Dendritic cell treated with granulocyte-macrophage colony-stimulating factor and Interleukin-4, amounts not matched to agents 40 ng/mL and 50 ng/mL, for 4 days (primary cell): ENCODE data around the gene LNP1.

Experiments used
- H3K27ac Mint-ChIP-seq: one replicate; pipeline ENCODE4 v1.8.0; 2022; ENCODE audit warnings: mild to moderate bottlenecking, mixed read lengths
- H3K27me3 Mint-ChIP-seq: one replicate; pipeline ENCODE4 v1.8.0; 2022; ENCODE audit warnings: mild to moderate bottlenecking, mixed read lengths
- H3K36me3 Mint-ChIP-seq: one replicate; pipeline ENCODE4 v1.8.0; 2022; ENCODE audit warnings: low read depth, mixed read lengths
- H3K4me1 Mint-ChIP-seq: one replicate; pipeline ENCODE4 v1.8.0; 2022; ENCODE audit warnings: low read depth, mixed read lengths
- H3K4me3 Mint-ChIP-seq: one replicate; pipeline ENCODE4 v1.8.0; 2022; ENCODE audit warnings: mild to moderate bottlenecking, moderate library complexity, mixed read lengths
- H3K9me3 Mint-ChIP-seq: one replicate; pipeline ENCODE4 v1.8.0; 2022; ENCODE audit warnings: mixed read lengths
- intact Hi-C: fragments of 100-400 bp; cut with micrococcal nuclease; formaldehyde crosslinking; loops from one replicate; pipeline ENCODE4 v1.15.0; 2022

Gene LNP1

DNA sequence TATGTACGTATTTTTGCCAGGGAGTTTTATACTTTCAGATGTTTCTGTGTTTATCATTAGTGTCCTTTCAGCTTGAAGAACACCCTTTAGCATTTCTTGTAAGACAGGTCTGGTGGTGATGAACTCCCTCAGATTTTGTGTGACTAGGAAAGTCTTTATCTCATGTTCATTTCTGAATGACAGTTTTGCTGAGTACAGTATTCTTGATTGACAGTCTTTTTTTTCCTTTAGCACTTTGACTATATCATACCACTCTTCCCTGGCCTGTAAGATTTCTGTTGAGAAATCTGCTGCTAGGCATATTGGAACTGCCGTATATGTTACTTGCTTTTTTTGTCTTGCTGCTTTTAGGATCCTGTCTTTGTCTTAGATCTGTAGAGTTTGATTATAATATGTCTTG, 5.8 kb downstream of the LNP1 start:
- no peaks in the 10 kb centered on the region for H3K27me3 Mint-ChIP-seq
- H3K4me1 Mint-ChIP-seq: peaks cover 6% of the 10 kb centered on the region
- intact Hi-C loops: no loop called here
- H3K27ac Mint-ChIP-seq: no peak overlapping the region
- H3K9me3 Mint-ChIP-seq: peaks cover 20% of the 10 kb centered on the region
- H3K4me3 Mint-ChIP-seq: no peak overlapping the region
- peaks cover 7% of the 10 kb centered on the region for H3K36me3 Mint-ChIP-seq

DNA sequence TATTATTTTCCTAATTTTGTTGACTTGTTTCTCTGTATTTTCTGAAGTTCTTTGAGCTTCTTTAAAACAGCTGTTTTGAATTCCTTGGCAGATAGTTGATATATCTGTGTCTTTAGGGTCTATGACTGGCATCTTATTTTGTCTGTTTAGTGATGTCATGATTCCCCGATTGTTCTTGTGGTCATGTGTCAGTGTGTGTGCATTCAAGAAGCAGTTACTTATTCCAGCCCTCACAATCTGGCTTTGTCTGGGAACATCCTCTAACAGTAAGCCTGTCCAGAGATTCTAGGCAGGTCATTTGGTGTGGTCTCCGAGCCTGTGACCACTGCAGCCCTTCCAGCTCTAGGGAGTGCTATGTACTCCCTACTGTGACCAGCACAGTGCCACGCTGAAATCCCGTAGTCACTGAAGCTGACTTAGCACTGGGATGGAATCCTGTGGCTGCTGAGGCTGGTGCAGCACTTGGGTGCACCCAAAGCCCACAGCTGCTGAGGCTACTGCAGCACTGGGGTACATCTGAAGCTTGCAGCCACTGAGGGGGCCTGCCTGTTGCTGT, 6.7 kb downstream of the LNP1 start:
- Mint-ChIP-seq H3K9me3 (peaks cover 20% of the 10 kb centered on the region), H3K4me1 (no peaks in the 10 kb centered on the region), H3K4me3 (no peak overlapping the region), H3K27ac (no peak overlapping the region), H3K36me3 (peaks cover 7% of the 10 kb centered on the region), H3K27me3 (no peaks in the 10 kb centered on the region)
- intact Hi-C loops: no loop called here

DNA sequence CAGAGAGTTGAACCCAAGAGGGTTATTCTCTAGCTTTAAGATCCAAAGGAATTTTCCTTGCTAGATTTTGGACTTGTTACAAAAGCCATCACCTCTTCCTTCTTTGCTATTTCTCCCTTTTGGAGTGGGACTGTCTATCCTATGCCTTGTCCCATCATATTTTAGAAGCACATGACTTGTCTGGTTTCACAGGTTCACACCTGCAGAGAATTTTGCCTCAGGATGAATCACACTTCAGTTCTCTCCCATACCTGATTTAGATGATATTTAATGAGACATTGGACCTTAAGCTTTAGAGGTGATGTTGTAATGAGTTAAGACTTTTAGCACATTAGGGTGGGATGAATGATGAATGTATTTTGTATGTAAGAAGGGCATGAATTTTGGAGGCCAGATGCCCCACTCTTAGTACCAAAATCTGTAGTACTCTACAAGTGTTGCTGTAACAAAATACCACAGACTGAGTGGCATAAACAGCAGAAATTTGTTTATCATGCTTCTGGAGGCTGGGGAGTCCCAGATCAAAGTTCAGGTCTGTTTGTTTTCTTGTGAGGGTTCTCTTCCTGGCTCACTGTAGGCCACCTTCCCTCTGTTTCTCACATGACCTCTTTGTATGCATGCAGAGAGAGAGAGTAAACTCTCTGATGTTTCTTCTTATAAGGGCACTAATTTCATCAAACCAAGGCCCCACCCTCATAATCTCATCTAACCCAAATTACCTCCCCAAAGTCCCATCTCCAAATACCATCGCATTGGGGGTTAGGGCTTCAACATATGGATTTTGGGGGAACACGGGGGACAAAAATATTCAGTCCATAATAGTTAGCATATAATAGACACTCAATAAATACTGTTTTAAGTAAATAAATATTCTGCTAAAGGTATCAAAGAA, 10.0 kb downstream of the LNP1 start:
- Mint-ChIP-seq H3K4me3 (no peak overlapping the region), H3K27ac (no peak overlapping the region), H3K27me3 (no peaks in the 10 kb centered on the region), H3K4me1 (no peaks in the 10 kb centered on the region), H3K9me3 (peaks cover 20% of the 10 kb centered on the region), H3K36me3 (peaks cover 7% of the 10 kb centered on the region)
- intact Hi-C loops: no loop called here

DNA sequence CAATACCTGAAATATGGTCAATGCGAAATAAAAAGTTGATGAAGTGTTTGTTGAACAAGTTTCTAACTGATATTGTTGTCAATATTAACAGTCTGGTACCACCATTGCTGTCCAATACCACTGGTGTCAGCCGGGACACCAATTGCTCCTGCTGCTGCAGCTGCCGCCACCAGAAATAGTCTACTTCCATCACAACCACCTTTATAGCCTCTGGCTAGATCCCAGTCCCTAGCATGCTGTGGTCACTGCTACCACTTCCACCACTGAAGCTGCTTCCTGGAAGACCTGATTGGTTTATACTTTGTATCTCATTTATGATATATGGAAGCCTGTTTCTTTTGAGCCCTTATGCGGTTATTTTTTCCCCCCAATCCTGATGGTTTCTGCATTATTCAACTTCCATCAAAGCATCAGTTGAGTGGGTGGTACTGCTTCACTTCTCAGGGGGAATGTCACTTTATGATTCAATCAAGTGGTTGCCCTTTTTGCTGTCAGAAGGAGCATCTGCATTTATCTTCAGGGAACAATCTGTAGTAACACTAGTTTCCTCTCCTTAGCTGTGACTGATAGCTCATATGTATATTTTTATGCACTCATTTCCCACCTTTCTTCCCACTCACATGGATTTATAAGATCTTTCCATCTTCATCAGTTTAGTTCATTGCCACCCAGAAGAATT, 11.7 kb downstream of the LNP1 start:
- intact Hi-C loops: no loop called here
- Mint-ChIP-seq H3K27me3 (no peaks in the 10 kb centered on the region), H3K4me3 (no peak overlapping the region), H3K4me1 (no peaks in the 10 kb centered on the region), H3K36me3 (no peaks in the 10 kb centered on the region), H3K9me3 (peaks cover 8% of the 10 kb centered on the region), H3K27ac (no peak overlapping the region)

DNA sequence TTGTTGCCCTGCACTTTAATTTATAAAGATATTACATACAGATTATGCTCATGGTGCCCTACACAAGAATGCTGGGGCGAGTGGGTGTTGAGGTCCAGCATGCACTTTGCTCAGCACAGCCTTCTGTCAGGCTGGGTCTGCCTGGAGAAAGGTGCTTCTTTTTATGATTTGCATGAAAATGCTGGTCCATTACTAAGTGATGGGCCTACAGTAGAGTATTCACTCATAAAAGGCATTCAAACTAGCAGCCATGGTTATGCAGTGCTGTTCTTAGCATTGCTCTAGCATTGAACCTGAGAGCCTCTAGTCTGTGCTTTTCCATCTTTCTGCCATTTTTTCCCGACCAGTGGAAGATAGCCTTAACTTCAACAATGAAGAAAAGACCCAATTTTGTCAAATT, 12.3 kb downstream of the LNP1 start:
- intact Hi-C loops: no loop called here
- Mint-ChIP-seq H3K4me1 (peaks cover 4% of the 10 kb centered on the region), H3K4me3 (no peak overlapping the region), H3K36me3 (no peaks in the 10 kb centered on the region), H3K27me3 (no peaks in the 10 kb centered on the region), H3K27ac (no peak overlapping the region), H3K9me3 (peaks cover 7% of the 10 kb centered on the region)

DNA sequence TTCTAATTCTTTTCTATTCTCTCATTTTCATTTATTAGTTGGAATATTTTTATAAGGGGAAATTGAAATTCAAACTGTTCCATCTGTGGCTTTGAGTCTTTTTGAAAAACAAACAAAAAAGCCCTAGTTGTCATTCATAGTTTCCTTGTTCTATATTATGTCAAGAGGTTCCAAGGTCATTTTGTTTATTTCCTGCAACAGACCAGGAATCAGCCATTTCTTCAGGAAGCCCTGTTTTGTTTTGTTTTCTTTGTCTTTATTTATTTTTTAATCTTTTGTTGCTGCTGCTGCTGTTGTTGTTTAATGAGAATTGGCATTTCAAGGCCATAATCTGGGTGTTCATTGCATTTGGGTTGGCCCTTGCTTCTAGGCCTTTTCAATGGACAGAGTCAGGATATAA, 14.8 kb downstream of the LNP1 start:
- intact Hi-C loops: no loop called here
- no peak overlapping the region for H3K4me3 Mint-ChIP-seq
- H3K9me3 Mint-ChIP-seq: peaks cover 5% of the 10 kb centered on the region
- peaks cover 20% of the 10 kb centered on the region for H3K4me1 Mint-ChIP-seq
- no peaks in the 10 kb centered on the region for H3K27me3 Mint-ChIP-seq
- H3K36me3 Mint-ChIP-seq: no peaks in the 10 kb centered on the region
- H3K27ac Mint-ChIP-seq: no peak overlapping the region

DNA sequence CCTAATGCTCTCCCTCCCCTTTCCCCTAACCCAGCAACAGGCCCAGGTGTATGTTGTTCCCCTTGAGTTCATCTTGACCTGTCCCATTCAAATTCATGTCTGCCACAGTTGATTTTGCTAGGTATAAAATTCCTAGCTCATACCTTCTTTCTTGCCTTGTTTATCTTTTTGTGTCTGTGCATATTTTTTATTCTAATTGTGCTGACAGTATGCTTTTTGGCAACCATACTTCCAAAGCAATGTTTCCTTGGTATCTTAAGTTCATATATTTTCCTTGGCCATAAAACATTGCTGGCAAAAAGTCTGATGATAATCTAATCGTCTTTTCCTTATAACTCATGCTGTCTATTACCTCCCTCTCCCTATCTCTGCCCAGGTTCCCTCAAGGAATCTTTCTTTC, 15.5 kb downstream of the LNP1 start:
- no peak overlapping the region for H3K27ac Mint-ChIP-seq
- intact Hi-C loops: no loop called here
- H3K4me1 Mint-ChIP-seq: peaks cover 20% of the 10 kb centered on the region

DNA sequence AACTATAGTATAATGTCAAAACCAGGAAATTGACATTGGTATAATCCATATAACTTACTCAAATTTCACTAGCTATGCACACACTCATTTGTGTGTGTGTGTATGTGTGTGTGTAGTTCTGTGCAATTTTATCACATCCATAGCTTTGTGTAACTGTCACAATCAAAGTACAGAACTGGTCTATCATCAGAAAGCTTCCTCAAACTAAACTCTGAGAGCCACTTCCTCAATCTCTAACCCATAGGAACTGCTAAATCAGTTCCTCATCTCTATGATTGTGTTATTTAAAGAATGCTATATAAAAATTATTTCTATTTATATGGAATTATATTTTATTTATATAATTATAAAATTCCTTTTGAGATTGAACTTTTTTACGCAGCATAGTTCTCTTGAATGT, 18.1 kb downstream of the LNP1 start:
- no peaks in the 10 kb centered on the region for H3K36me3 Mint-ChIP-seq
- H3K27me3 Mint-ChIP-seq: no peaks in the 10 kb centered on the region
- H3K4me1 Mint-ChIP-seq: peaks cover 20% of the 10 kb centered on the region
- intact Hi-C loops: no loop called here
- H3K9me3 Mint-ChIP-seq: no peaks in the 10 kb centered on the region
- no peak overlapping the region for H3K27ac Mint-ChIP-seq
- no peak overlapping the region for H3K4me3 Mint-ChIP-seq

More for the DNA sequence above, 15.5 kb downstream of the LNP1 start:
- H3K4me3 Mint-ChIP-seq: no peak overlapping the region
- H3K27me3 Mint-ChIP-seq: no peaks in the 10 kb centered on the region
- no peaks in the 10 kb centered on the region for H3K36me3 Mint-ChIP-seq
- no peaks in the 10 kb centered on the region for H3K9me3 Mint-ChIP-seq

DNA sequence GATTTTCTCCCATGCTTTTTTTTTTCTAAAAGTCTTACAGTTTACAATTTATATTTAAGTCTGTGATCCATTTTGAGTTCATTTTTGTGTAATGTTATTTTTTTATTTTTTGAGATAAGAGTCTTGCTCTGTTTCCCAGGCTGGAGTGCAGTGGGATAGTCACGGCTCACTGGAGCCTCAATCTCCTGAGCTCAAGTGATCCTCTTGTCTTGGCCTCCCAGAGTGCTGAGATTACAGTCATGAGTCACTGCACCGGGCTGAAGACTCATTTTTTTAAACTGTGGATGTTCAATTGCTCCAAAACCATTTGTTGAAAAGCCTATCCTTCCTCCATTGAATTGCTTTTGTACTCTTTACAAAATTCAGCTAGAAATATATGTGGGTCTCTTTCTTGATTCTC, 19.5 kb downstream of the LNP1 start:
- Mint-ChIP-seq H3K36me3 (no peaks in the 10 kb centered on the region), H3K4me1 (peaks cover 20% of the 10 kb centered on the region), H3K27ac (no peak overlapping the region), H3K27me3 (no peaks in the 10 kb centered on the region), H3K9me3 (no peaks in the 10 kb centered on the region), H3K4me3 (no peak overlapping the region)
- intact Hi-C loops: no loop called here

DNA sequence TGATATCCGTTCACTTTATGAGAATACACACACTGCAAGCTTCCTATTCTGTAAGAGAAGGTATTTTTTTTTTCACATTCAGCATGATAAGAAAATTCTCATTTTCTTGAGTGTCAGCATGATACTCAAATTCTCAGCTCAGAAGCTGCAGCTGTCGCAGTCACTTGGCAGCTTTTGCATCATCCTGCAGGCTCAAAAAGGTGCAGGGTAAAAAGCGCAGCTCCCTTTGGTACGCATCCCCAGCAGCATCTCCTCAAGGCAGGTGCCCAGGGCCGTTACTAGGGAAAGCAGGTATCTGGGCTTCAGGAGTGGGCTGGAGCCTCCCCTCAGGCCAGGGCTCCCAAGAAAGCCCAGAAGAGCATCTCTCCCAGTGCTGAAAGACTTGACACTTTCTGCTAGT, 22.3 kb downstream of the LNP1 start:
- intact Hi-C loops: no loop called here
- no peaks in the 10 kb centered on the region for H3K27me3 Mint-ChIP-seq
- no peak overlapping the region for H3K27ac Mint-ChIP-seq
- H3K4me3 Mint-ChIP-seq: no peak overlapping the region
- no peaks in the 10 kb centered on the region for H3K36me3 Mint-ChIP-seq
- H3K4me1 Mint-ChIP-seq: peaks cover 16% of the 10 kb centered on the region
- no peaks in the 10 kb centered on the region for H3K9me3 Mint-ChIP-seq

DNA sequence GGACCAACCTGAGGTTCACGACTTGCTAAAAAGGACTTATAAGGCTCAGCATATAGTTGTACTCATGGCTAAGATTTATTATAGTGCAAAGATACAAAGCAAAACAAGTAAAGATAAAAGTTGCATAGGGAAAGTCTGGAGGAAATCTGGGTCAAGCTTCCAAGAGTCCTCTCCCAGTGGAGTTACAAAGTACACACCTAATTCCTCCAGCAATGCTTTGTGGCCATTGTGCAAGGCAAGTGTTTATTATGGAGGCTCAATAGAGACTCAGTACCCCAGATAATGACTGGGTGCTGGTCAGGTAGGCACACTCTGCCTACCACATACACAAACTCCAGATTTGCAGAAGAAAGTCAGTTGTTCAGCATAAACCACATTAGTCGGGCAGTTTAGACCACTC, 22.9 kb downstream of the LNP1 start:
- H3K4me3 Mint-ChIP-seq: no peak overlapping the region
- no peaks in the 10 kb centered on the region for H3K36me3 Mint-ChIP-seq
- H3K27ac Mint-ChIP-seq: no peak overlapping the region
- H3K27me3 Mint-ChIP-seq: no peaks in the 10 kb centered on the region
- H3K4me1 Mint-ChIP-seq: peaks cover 9% of the 10 kb centered on the region
- H3K9me3 Mint-ChIP-seq: no peaks in the 10 kb centered on the region
- intact Hi-C loops: no loop called here

DNA sequence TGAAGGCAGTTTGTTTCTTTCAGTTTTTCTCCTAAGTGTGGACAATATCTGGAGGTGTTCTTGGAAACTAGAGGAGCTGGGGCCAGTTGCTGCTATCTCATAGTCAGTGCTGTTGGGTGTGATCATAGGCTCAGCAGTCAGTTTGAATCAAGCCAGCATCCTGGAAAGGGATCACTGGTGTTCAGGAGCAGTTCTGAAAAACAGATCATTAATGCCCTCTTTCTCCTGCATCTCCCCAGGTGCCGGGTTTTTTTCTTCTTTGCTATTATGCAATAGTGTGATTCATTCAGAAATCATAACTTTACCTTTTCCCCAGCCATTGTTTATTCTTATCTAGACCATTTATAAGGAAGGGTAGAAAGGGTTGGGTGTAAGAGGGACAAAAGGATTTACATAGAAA, 24.0 kb downstream of the LNP1 start:
- no peak overlapping the region for H3K4me3 Mint-ChIP-seq
- intact Hi-C loops: no loop called here
- H3K27ac Mint-ChIP-seq: no peak overlapping the region
- no peaks in the 10 kb centered on the region for H3K27me3 Mint-ChIP-seq
- H3K9me3 Mint-ChIP-seq: no peaks in the 10 kb centered on the region
- peaks cover under 1% of the 10 kb centered on the region for H3K4me1 Mint-ChIP-seq
- no peaks in the 10 kb centered on the region for H3K36me3 Mint-ChIP-seq

DNA sequence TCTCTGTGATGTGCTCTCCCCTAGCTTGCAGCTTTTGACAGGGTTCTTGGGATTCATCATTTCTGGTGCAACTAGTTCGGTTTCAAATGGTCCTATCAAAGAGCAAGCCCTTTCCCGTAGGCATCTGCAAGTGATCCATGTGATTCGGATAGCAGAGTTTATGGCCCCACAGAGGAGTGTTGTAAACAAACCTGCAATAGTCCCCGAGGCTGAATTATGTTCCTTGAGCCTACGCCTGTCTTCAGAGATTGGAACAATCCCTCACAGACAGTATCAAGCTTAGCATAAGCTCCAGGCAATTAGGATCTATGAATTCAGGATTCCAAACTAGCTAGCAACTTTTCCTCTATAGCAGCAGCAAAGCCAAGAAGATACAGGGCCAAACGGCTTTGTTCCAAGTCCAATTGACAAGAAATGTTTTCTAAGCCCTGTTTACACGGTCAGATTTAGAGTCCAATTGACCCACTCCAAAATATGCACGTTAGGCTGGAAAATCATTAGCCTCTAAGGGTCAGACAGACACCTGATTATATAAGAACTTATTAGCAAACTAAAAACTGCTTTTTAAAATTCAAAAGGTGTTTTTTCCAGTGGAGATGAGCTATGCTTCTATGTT, 24.8 kb downstream of the LNP1 start:
- intact Hi-C loops: no loop called here
- Mint-ChIP-seq H3K27ac (no peak overlapping the region), H3K4me1 (no peaks in the 10 kb centered on the region), H3K9me3 (no peaks in the 10 kb centered on the region), H3K36me3 (no peaks in the 10 kb centered on the region), H3K27me3 (no peaks in the 10 kb centered on the region), H3K4me3 (no peak overlapping the region)

DNA sequence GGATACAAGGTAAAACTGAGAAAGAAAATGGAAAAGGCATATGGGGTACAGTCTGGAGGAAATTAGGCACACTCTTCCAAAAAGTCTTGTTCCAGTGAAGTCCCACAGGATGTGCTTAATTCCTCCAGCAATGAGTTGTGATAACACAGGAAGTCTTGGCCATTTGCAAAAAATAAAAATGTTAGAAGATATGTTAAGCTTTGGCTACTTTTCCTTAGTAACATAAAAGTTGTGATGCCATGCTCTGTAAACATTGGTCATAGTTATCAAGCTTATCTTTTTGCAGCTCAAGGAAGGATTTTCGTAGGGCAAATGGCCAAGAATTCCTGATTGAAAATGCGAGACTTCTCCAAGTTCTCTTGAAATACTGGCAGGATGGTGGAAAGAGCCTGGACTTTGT, 26.4 kb downstream of the LNP1 start:
- Mint-ChIP-seq H3K27me3 (no peaks in the 10 kb centered on the region), H3K4me3 (no peak overlapping the region), H3K4me1 (no peaks in the 10 kb centered on the region), H3K27ac (no peak overlapping the region), H3K9me3 (no peaks in the 10 kb centered on the region), H3K36me3 (no peaks in the 10 kb centered on the region)
- intact Hi-C loops: no loop called here
